HT-29 (cell line): ENCODE results near the gene CACNA1H. TPM values are rescaled to one million over a fixed set of nuclear protein-coding genes. Genes with fewer than 3 reads are reported as not detected.

ENCODE experiments used
- DNase-seq: peaks from one replicate; pipeline ENCODE4 v3.0.0-alpha.2; 2015; ENCODE audit warnings: low spot score
- total RNA-seq: library from RNA; depleted of rRNA; stranded (reverse); fragments of >200 nt; shearing (Covaris generic); gene quantifications from 2 replicates; pipeline ENCODE4 v1.2.3, GENCODE V29; 2014

The CACNA1H gene
- total RNA-seq, 1 experiment from 2014 or later, result 0.56 TPM

- no peak for DNase-seq
Observed at GRCh38 chr16:1122398-1122765, 30.5 kb upstream of the CACNA1H start.

- DNase-seq, result no peak
Observed at GRCh38 chr16:1123525-1124230, 29.2 kb upstream of the CACNA1H start.

GRCh38 chr16:1124291-1124690 is 28.6 kb upstream of the CACNA1H start:
- DNase-seq, result no peak

GRCh38 chr16:1124795-1125194 is 28.1 kb upstream of the CACNA1H start:
- DNase-seq, result no peak

- peak; percentile 54 for DNase-seq
Observed at GRCh38 chr16:1125471-1125870, 27.4 kb upstream of the CACNA1H start.

- DNase-seq, result no peak
Observed at GRCh38 chr16:1126044-1126443, 26.9 kb upstream of the CACNA1H start.

- DNase-seq, result no peak
Observed at GRCh38 chr16:1126586-1126985, 26.3 kb upstream of the CACNA1H start.

GRCh38 chr16:1127101-1127500 is 25.8 kb upstream of the CACNA1H start:
- no peak for DNase-seq

- no peak for DNase-seq
Observed at GRCh38 chr16:1127971-1128715, 24.8 kb upstream of the CACNA1H start.

- no peak for DNase-seq
Observed at GRCh38 chr16:1129106-1129960, 23.6 kb upstream of the CACNA1H start.

- DNase-seq, result no peak
Observed at GRCh38 chr16:1130382-1130781, 22.5 kb upstream of the CACNA1H start.

- DNase-seq, result no peak
Observed at GRCh38 chr16:1131378-1131994, 21.4 kb upstream of the CACNA1H start.

GRCh38 chr16:1132431-1132830 is 20.5 kb upstream of the CACNA1H start:
- no peak for DNase-seq

GRCh38 chr16:1133271-1133670 is 19.6 kb upstream of the CACNA1H start:
- DNase-seq, result no peak

- no peak for DNase-seq
Observed at GRCh38 chr16:1133810-1134520, 18.9 kb upstream of the CACNA1H start.

- DNase-seq, result no peak
Observed at GRCh38 chr16:1134776-1135458, 18.0 kb upstream of the CACNA1H start.

GRCh38 chr16:1135459-1135825 is 17.5 kb upstream of the CACNA1H start:
- DNase-seq, result no peak

- no peak for DNase-seq
Observed at GRCh38 chr16:1137604-1138003, 15.3 kb upstream of the CACNA1H start.

- DNase-seq, result no peak
Observed at GRCh38 chr16:1140582-1141162, 12.2 kb upstream of the CACNA1H start.

- DNase-seq, result no peak
Observed at GRCh38 chr16:1141191-1141590, 11.7 kb upstream of the CACNA1H start.
